ENCODE results near the gene ZNF557.
A peak's percentile ranks its signal among the peaks of the same experiment; 100 is the strongest.
"Not testable (repeated sequence)": the region's sequence is repeated elsewhere in the genome, so short reads cannot be mapped to it uniquely, and the experiment has no call there.

The ZNF557 gene

GRCh38 chr19:7069042-7069903, at the start of gene ZNF557:
TSS of gene ZNF557 (plus strand) at chr19:7069703. CDS start at chr19:7075075, 5,372 bp downstream.
- DNase-seq (ENCODE audit: low read depth) = peak; percentile 81

DNA sequence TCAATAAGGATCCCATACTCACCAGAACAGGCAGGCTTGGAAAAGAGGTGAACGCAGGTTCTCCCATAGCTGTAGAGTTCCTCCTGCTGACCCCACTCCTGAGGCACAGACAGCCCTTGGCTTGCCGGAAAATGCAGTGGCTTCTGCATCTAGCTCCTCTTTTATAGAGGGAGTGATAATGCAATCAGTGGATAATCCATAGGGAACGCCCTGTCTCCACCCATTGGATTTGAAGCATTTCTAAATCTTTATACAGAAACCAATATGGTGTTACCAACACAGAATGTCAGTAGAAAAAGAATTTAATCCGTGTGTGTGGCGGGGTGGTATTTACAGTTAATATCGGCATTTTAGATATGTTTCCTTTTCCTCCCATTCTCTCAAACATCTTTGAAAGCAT, 48.2 kb upstream of the ZNF557 start, which contains the start of gene MBD3L2B:
MBD3L2B (minus strand) TSS at position 101 of the 400 bp plus-strand sequence; CDS start at position 67, 34 bp downstream.
- DNase-seq (ENCODE audit: low read depth) = not testable (repeated sequence)

DNA sequence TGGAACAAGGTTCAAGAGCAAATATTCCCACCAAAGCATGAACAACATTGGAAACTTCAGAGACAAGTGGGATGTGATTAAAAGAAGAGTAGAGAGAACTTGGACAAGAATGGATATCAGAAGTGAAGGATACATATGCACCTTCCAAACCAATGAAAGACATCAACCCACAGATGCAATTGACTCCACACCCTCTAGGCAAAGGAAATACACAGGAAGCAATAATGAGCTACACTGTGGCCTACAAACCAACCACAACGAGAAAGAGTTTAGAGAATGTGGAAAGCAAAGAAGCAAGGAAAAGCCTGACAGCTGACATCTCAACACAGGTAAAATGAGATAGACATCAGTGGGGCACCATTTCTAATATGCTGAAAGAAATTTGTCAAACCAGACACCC, 40.7 kb upstream of the ZNF557 start:
- DNase-seq (ENCODE audit: low read depth) = not testable (repeated sequence)

GRCh38 chr19:7030278-7030677, 39.2 kb upstream of the ZNF557 start, which contains the start of gene MBD3L5:
TSS of gene MBD3L5 (plus strand) at chr19:7030578. CDS start at chr19:7030612, 34 bp downstream.
- DNase-seq (ENCODE audit: low read depth) = not testable (repeated sequence)

DNA sequence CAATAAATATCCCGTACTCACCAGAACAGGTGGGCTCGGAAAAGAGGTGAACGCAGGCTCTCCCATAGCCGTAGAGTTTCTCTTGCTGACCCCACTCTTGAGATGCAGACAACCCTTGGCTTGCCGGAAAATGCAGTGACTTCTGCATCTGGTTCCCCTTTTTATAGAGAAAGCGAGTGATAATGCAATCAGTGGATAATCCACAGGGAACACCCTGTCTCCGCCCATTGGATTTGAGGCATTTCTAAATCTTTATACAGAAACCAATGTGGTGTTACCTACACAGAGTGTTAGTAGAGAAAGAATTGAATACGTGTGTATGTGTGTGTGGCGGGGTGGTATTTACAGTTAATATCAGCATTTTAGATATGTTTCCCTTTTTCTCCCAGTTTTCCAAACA, 29.4 kb upstream of the ZNF557 start, which contains the start of gene MBD3L4:
MBD3L4 (minus strand) TSS at position 101 of the 400 bp plus-strand sequence; CDS start at position 66, 35 bp downstream.
- not testable (repeated sequence) for DNase-seq (ENCODE audit: low read depth)

- not testable (repeated sequence) for DNase-seq (ENCODE audit: low read depth)
These were observed 27.9 kb upstream of the ZNF557 start for GRCh38 chr19:7041563-7041962.

- not testable (repeated sequence) for DNase-seq (ENCODE audit: low read depth)
These were observed 20.5 kb upstream of the ZNF557 start, which contains the start of gene MBD3L2 for GRCh38 chr19:7049021-7049420. TSS of gene MBD3L2 (plus strand) at chr19:7049321. CDS start at chr19:7049374, 53 bp downstream.

DNA sequence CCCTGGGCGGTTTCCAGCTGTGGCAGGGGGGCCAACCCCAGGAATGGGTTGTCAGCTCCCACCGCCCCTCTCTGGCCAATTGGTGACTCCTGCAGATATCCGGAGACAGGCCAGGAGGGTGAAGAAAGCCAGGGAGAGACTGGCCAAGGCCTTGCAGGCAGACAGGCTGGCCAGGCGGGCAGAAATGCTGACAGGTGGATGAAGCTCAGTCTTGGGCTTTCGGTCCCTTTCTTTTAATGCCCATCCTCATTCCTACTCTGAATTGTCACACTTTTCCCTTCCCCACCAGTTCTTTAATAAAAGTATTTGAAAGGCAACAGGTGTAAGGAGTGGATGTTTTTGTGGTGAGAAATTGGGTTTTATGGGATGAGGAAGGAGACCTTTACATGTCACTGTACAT, 18.1 kb upstream of the ZNF557 start:
- not testable (repeated sequence) for DNase-seq (ENCODE audit: low read depth)

DNA sequence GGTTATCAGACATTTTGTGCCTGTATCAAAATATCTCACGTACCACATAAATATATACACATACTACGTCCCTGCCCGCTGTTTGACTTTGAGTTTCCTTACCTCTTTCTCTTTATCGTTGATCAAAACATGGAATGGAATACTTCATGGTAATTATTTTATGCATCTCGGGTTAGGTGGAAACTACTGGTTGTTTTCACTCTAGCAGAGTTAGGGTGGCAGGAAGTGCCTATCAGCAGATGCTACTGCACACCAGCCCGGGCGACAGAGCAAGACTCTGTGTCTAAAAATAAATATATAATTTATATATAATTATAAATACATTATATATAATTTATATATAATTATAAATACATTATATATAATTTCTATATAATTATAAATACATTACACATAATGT, 16.6 kb upstream of the ZNF557 start:
- DNase-seq (ENCODE audit: low read depth) = not testable (repeated sequence)

- DNase-seq (ENCODE audit: low read depth) = not testable (repeated sequence)
These were observed 14.7 kb upstream of the ZNF557 start for GRCh38 chr19:7054635-7055368.

- not testable (repeated sequence) for DNase-seq (ENCODE audit: low read depth)
These were observed 13.8 kb upstream of the ZNF557 start for GRCh38 chr19:7055679-7056078.

DNA sequence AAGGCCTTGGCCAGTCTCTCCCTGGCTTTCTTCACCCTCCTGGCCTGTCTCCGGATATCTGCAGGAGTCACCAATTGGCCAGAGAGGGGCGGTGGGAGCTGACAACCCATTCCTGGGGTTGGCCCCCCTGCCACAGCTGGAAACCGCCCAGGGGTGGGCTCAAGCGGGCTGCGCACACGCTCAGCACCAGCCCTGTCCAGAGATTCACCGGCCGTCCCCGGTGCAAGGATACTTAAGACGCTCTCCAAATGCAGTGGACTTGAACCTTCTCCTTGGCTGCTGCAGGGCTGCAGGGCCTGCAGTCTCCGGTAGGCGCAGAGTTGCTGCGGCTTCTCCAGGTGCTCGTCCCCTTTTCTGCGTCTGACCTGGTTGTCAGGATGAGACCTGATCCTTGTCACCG, 13.1 kb upstream of the ZNF557 start:
- not testable (repeated sequence) for DNase-seq (ENCODE audit: low read depth)

DNA sequence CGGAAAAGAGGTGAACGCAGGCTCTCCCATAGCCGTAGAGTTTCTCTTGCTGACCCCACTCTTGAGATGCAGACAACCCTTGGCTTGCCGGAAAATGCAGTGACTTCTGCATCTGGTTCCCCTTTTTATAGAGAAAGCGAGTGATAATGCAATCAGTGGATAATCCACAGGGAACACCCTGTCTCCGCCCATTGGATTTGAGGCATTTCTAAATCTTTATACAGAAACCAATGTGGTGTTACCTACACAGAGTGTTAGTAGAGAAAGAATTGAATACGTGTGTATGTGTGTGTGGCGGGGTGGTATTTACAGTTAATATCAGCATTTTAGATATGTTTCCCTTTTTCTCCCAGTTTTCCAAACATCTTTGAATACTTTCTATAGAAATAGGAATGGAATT, 10.9 kb upstream of the ZNF557 start, which contains the start of gene MBD3L3:
MBD3L3 (minus strand) TSS at position 101 of the 400 bp plus-strand sequence; CDS start at position 30, 71 bp downstream.
- DNase-seq (ENCODE audit: low read depth) = not testable (repeated sequence)

DNA sequence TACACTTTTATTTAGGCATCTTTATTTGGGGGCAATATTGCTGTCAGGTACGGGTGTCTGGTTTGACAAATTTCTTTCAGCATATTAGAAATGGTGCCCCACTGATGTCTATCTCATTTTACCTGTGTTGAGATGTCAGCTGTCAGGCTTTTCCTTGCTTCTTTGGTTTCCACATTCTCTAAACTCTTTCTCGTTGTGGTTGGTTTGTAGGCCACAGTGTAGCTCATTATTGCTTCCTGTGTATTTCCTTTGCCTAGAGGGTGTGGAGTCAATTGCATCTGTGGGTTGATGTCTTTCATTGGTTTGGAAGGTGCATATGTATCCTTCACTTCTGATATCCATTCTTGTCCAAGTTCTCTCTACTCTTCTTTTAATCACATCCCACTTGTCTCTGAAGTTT, 9.5 kb upstream of the ZNF557 start:
- DNase-seq (ENCODE audit: low read depth) = not testable (repeated sequence)

DNA sequence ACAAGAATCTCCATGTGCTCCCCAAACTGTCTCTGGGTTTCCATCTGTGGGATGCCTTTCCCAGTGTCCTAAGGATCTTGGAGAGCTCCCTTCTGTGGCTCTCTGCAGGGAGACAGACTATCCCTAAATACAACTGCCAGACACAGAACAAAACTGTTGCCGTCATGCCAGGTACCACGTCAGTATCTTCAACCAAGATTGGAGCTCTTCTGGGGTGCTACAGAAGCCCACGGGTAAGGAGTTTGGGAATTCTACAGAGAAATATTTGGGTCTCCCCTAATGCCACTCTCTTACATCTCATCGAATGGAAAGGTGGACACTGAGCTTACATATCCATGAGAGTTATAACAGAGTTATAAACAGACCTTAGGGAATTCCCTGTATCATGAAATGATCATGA, 6.2 kb upstream of the ZNF557 start:
- no peak for DNase-seq (ENCODE audit: low read depth)

DNA sequence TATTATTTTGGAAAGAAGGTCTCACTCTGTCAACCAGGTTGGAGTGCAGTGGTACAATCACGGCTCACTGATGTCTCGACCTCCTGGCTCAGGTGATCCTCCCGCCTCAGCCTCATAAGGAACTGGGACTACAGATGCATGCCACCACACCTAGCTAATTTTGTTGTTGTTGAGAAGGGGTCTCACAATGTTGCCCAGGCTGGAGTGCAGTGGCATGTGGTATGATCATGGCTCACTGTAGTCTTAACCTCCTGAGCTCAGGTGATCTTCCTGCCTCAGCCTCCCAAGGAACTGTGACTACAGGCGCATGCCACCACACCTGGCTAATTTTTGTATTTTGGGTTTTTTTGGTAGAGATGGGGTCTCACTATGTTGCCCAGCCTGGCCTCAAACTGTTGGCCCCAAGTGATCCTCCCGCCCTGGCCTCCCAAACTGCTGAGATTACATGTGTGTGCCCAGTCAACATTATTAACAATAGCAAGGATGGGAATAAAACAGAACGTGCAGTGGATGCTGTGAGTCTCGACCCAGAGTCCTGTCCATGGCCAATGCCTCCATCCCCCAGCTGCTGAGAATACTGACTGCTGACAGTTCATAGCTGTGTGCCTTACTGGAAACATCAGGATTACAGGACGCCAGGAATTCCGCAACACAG, 5.6 kb upstream of the ZNF557 start:
- no peak for DNase-seq (ENCODE audit: low read depth)

- DNase-seq (ENCODE audit: low read depth) = not testable (repeated sequence)
These were observed 2.4 kb upstream of the ZNF557 start for GRCh38 chr19:7067122-7067521.

GRCh38 chr19:7067716-7068115, 1.8 kb upstream of the ZNF557 start:
- no peak for DNase-seq (ENCODE audit: low read depth)

DNA sequence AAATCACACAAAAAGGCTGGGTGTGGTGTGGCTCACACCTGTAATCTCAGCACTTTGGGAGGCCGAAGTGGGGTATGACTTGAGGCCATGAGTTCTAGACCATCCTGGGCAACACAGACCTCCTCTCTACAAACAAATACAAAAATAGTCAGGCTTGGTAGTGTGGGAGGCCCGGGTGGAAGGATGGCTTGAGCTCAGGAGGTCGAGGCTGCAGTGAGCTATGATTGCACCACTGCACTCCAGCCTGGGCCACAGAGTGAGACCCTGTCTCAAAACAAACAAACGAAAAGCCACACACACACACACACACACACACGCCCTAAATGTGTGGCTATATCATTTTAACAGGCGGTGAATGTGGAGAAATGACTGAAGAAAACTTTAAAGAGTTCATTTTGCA, 904 bp upstream of the ZNF557 start:
- DNase-seq (ENCODE audit: low read depth) = no peak

DNA sequence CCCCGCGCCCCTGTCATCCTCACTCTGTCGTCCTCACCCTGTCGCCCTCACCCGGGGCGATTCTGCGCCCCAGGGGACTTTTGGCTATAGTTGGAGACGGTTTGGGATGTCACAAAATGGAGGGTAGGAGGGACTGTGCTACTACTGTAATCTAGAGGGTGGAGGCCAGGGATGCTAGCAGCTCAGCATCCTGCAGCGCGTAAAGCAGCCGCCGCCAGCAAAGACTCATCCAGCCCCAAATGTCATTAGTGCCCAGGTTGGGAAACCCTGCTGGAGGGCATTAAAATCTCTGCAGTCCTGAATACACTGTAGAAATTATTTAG, 362 bp downstream of the ZNF557 start:
- DNase-seq (ENCODE audit: low read depth) = no peak

GRCh38 chr19:7072541-7072940, 3.0 kb downstream of the ZNF557 start:
- no peak for DNase-seq (ENCODE audit: low read depth)

DNA sequence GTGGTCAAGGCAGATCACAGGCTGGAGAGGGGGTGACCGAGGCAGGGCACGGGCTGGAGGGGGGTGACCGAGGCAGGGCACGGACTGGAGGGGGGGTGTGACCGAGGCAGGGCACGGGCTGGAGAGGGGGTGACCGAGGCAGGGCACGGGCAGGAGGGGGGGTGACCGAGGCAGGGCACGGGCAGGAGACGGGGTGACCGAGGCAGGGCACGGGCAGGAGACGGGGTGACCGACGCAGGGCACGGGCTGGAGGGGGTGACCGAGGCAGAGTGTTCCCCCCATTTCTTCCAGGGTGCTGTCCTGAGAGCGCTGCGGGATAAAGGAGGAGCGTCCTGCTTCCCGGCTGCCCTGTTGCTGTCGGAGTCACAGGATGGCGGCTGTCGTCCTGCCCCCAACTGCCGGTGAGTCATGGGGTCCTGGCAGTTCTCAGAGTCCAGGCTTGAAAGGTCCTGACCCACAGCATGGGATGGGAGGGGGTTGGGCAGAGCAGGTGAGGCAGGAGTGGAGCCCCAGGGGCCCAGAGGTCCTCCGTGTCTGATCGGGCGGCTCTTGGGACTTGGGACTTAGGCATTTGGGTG, 5.3 kb downstream of the ZNF557 start:
- DNase-seq (ENCODE audit: low read depth) = no peak
